Measurements from ENCODE around the gene ATG101.
"Not testable (repeated sequence)": the region's sequence is repeated elsewhere in the genome, so short reads cannot be mapped to it uniquely, and the experiment has no call there.

Gene ATG101

GRCh38 chr12:52091869-52092268 lies 22.1 kb downstream of the ATG101 start:
- TF ChIP-seq PAX5 (IDR thresholded peaks at IDR 0.05; ENCODE audit: insufficient read depth, low read length, severe bottlenecking) (no peak), SPI1 (IDR thresholded peaks at IDR 0.05; ENCODE audit: low read depth, low read length) (no peak), TAF1 (IDR thresholded peaks at IDR 0.05; ENCODE audit: low read depth, low read length) (no peak), POLR2A (IDR thresholded peaks at IDR 0.05; ENCODE audit: low read depth, low read length) (no peak), POLR2AphosphoS5 (IDR thresholded peaks at IDR 0.05; ENCODE audit: low read depth, low read length) (no peak), POU2F2 (IDR thresholded peaks at IDR 0.05; ENCODE audit: low read depth, low read length) (no peak)
- no peak for FAIRE-seq
- DNase-seq (ENCODE audit: insufficient read length, low spot score): no peak

DNA sequence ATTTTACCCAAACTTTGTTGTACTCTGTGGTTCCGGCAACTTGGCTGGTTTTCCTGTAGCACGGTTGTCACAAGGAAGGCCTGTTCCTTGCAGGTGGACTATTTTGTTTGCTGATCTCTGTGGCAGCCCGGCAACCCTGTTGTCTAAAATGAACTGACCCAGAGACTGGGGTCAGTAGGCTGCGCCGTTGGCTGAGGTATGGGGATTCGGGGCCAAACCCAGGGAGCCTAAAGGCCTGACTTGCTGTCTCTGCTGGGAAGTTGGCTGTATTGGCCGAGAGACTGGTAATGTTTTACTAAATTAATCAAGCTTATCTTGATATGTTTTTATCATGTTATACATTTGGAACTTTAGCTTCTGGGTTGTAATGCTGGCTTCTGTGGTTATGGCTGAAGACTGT lies 23.6 kb downstream of the ATG101 start:
- no peak for TF ChIP-seq PAX5 (IDR thresholded peaks at IDR 0.05; ENCODE audit: insufficient read depth, low read length, severe bottlenecking)
- TF ChIP-seq SPI1 (IDR thresholded peaks at IDR 0.05; ENCODE audit: low read depth, low read length): no peak
- no peak for TF ChIP-seq POLR2AphosphoS5 (IDR thresholded peaks at IDR 0.05; ENCODE audit: low read depth, low read length)
- TF ChIP-seq POLR2A (IDR thresholded peaks at IDR 0.05; ENCODE audit: low read depth, low read length): no peak
- TF ChIP-seq POU2F2 (IDR thresholded peaks at IDR 0.05; ENCODE audit: low read depth, low read length): no peak
- no peak for TF ChIP-seq TAF1 (IDR thresholded peaks at IDR 0.05; ENCODE audit: low read depth, low read length)
- FAIRE-seq (no peak), DNase-seq (ENCODE audit: insufficient read length, low spot score) (no peak)

GRCh38 chr12:52096332-52097044 lies 26.7 kb downstream of the ATG101 start:
- no peak for TF ChIP-seq SPI1 (IDR thresholded peaks at IDR 0.05; ENCODE audit: low read depth, low read length)
- TF ChIP-seq TAF1 (IDR thresholded peaks at IDR 0.05; ENCODE audit: low read depth, low read length): no peak
- no peak for TF ChIP-seq PAX5 (IDR thresholded peaks at IDR 0.05; ENCODE audit: insufficient read depth, low read length, severe bottlenecking)
- no peak for TF ChIP-seq POLR2AphosphoS5 (IDR thresholded peaks at IDR 0.05; ENCODE audit: low read depth, low read length)
- TF ChIP-seq POU2F2 (IDR thresholded peaks at IDR 0.05; ENCODE audit: low read depth, low read length): no peak
- no peak for DNase-seq (ENCODE audit: insufficient read length, low spot score)
- FAIRE-seq: no peak

- TF ChIP-seq POU2F2 (IDR thresholded peaks at IDR 0.05; ENCODE audit: low read depth, low read length) (no peak), PAX5 (IDR thresholded peaks at IDR 0.05; ENCODE audit: insufficient read depth, low read length, severe bottlenecking) (no peak), POLR2A (IDR thresholded peaks at IDR 0.05; ENCODE audit: low read depth, low read length) (no peak), POLR2AphosphoS5 (IDR thresholded peaks at IDR 0.05; ENCODE audit: low read depth, low read length) (no peak), TAF1 (IDR thresholded peaks at IDR 0.05; ENCODE audit: low read depth, low read length) (no peak)
- FAIRE-seq (no peak), DNase-seq (ENCODE audit: insufficient read length, low spot score) (no peak)
Observed at GRCh38 chr12:52097045-52097666, 27.4 kb downstream of the ATG101 start.

DNA sequence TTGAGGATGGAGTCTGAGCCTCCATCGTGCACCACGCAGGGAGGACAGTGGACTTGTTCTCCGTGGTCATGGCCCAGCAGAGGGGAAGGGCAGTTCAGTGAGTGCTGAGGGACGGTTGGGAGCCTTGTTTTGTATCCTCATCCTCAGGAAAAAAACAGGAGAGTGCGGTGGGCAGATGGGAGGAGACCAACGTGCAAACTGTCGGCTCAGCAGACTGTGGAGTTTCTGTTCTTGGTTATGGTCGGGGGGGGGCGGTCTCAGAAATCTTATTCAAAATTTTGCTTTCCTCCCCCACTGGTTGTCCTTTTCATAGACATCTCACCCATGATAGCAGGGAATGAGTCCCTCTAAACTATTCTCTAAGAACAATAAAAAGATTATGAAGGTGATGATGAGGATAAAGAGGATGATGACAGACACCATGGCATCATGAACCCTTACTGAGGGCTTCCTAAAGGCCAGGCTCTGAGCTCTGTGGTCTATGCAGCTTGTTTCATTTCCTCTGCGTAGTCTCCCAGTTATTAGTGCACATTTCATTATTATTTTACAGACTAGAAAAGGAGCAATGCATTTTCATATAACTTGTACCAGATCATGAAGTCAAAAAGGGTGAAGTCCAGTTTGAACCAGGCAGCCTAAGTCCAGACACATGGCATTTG lies 34.8 kb downstream of the ATG101 start:
- FAIRE-seq; DNase-seq (ENCODE audit: insufficient read length, low spot score): not testable (repeated sequence)
- TF ChIP-seq SPI1 (IDR thresholded peaks at IDR 0.05; ENCODE audit: low read depth, low read length): peak; percentile 83

DNA sequence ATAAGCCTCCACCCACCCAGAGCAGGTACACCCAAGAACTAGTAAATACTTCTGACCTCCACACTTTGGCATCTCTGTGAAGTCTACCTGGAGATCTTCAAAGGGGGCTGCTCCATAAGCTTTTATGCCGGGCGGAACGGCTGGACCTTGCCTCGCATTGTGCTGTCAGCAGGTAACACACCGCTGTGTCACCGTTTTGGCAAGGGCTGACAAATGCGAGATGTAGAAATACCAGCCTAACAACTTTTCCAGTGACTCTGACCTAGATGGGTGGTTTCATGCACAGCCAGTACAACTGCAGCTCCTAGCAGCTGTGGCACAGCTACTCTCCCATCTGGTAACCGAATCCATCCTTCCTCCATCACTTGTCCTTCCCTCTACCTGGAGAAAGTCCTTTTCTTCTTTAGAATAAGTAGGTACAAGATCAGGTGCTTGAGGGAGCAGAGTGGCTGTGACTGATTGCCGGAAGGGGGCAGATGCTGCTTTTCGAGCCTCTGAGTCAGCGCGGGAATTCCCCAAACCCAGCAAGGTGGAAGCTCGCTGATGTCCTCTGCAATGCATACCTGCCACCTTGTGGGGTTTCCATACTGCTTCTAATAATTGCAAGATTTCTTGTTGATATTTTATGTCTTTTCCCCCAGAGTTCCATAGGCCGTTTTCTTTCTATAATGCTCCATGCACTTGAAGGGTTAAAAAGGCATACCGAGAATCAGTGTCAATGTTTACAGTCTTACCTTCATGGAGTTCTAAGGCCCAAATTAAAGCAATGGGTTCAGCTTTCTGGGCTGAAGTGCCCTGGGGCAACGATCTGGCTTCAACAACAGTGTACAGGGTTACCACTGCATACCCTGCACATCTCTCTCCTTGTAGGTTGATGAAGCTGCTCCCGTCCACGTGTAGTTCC lies 46.7 kb downstream of the ATG101 start:
- FAIRE-seq: not testable (repeated sequence)

DNA sequence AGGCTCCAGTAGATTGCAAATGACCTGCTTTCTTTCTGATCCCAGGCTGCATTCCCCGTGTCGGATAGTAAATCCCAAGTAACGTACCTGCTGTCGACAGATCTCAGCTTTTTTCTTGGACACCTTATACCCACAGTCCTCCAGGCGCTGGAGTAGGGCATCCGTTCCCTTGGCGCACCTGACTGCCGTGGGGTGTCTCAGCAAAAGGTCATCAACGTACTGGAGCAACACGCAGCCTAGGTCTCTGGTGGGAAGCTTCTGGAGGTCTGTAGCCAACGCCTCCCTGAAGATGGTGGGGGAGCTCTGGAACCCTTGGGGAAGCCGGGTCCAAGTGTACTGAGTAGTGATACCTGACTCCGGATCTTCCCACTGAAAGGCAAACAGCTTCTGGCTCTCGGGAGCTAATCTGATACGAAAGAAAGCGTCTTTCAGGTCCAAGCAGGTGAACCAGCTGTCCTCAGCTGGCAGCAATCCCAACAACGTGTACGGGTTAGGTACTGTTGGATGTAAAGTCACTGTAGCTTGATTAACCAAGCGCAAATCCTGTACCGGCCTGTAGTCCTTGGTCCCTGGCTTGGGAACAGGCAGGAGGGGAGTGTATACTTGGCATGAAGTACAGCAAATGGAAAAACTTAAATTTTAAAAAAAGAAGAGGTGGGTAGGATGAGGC lies 48.2 kb downstream of the ATG101 start:
- not testable (repeated sequence) for FAIRE-seq; DNase-seq (ENCODE audit: insufficient read length, low spot score)
- TF ChIP-seq PAX5 (IDR thresholded peaks at IDR 0.05; ENCODE audit: insufficient read depth, low read length, severe bottlenecking): peak; percentile 26

More for the DNA sequence above, 46.7 kb downstream of the ATG101 start:
- DNase-seq (ENCODE audit: insufficient read length, low spot score): not testable (repeated sequence)

- FAIRE-seq (peak; percentile 9), DNase-seq (ENCODE audit: insufficient read length, low spot score) (no peak)
- TF ChIP-seq SPI1 (IDR thresholded peaks at IDR 0.05; ENCODE audit: low read depth, low read length) (0 out of 2 replicates have a peak, but pooled peaks have one; percentile 13), POLR2A (IDR thresholded peaks at IDR 0.05; ENCODE audit: low read depth, low read length) (no peak)
Observed at GRCh38 chr12:52119398-52120254, 49.8 kb downstream of the ATG101 start.

Data from GM12891 (cell line).